ENCODE measurements around the gene PPP4R4.

- TF ChIP-seq CTCF (conservative IDR thresholded peaks at IDR 0.05; ENCODE audit: low read depth, low read length): no peak
- TF ChIP-seq EZH2 (IDR thresholded peaks at IDR 0.05; ENCODE audit: borderline replicate concordance, low read depth, low read length, poor library complexity, severe bottlenecking): no peak
These were observed 10.3 kb upstream of the PPP4R4 start for GRCh38 chr14:94163796-94164195.
